Fibroblast of skin of abdomen (primary cell): ENCODE measurements around the gene SDR42E2.
"Not testable (repeated sequence)": the region's sequence is repeated elsewhere in the genome, so short reads cannot be mapped to it uniquely, and the experiment has no call there.

Experiments
- DNase-seq: peaks from one replicate; pipeline ENCODE4 v3.0.0-alpha.2; 2013

The SDR42E2 gene

DNA sequence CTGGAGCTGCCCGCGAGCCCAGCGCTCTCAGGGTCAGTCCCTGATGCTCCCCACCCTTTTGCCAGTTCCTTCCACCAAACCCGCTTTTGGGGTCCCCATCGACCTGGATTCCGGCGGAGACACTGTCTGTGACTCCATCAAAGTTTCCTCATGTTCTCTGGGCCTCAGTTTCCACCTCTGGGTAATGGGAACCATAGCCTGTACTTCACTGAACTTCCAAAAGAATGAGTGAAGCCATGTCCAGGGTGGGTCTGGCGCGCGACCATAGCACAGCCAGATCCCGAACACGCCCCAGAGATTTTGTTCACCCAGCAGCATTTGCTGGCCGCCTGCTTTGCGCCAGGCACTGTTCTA, 327 bp downstream of the SDR42E2 start:
- DNase-seq = no peak

DNA sequence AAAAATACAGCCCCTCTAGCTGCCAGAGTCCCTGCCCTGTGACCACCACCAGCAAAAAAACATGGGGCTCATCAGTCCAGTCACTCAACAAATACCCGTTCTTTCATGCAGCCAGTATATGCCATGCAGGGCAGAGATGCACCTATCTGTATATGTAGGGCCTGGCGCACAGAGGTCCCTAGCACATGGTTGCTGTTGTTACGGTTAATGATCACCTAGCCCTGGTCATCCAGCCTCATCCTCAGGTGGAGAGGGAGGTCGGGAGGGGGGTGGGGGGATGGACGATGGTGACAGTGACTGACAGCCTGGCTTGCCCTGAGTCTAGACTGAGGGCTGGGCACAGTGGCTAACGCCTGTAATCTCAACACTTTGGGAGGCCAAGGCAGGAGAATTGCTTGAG, 1.5 kb downstream of the SDR42E2 start:
- DNase-seq = no peak

DNA sequence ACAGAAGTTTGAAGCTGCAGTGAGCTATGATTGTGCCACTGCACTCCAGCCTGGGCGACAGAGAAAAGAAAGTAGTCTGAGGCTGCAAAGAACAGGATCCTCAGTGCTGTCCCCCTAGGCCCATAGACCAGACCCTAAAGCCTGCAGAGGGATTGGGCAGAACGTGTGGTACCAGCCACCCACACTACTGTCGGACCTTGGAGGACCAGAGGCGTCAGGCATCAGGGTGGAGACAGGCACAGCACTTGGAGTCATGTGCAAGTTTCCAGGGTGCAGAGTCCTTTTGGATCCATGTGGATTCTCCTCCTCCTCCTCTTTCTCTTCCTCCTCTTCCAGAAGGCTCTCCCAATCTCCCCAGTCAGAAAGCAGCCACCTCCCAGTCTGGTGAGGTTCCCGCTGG, 2.2 kb downstream of the SDR42E2 start:
- DNase-seq = no peak

DNA sequence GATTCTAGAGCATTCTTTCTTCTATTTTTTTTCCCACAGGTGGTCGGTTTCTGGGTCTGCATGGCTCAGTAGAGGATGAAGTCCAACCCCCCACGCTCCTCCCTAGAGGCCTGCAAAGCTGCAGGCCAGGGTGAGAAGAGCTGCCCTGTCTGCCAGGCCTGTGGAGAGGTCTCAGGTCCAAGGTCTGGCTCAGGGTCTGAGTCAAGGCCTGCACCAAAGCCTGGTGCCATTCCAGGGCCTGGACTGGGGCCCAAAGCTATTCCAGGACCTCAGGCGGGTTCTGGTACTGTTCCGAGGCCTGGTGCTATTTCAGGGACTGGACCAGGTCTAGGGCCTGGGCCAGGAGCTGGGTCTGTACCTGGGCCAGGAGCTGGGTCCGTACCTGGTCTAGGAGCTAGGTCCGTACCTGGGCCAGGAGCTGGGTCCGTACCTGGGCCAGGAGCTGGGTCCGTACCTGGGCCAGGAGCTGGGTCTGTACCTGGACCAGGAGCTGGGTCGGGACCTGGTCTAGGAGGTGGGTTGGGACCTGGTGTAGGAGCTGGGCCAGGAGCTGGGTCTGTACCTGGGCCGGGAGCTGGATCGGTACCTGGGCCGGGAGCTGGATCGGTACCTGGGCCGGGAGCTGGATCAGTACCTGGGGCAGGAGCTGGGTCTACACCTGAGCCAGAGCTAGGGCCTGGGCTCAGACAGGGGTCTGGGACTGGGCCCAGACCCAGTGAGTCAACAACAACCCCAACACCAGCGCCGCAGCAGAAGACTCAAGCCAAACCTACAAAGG, 3.4 kb downstream of the SDR42E2 start:
- no peak for DNase-seq

DNA sequence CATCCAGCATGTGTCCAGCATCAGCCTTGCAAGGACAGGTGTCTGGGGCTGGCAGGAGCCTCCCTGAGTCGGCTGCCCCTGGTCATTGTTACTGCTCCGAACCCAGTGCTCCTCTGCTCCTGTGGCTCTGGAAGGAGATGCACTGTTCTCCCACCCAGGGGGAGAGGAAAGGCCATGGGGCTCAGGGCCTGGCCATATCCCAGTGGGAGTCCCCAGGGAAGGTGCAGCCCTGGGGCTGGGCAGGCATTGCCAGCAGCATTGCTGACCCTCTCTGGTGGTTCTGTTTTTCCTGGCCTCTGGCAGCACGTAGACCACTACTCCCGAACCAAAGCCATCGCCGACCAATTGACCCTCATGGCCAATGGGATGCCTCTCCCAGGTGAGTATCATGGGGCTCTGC, 9.6 kb downstream of the SDR42E2 start:
- DNase-seq = no peak

DNA sequence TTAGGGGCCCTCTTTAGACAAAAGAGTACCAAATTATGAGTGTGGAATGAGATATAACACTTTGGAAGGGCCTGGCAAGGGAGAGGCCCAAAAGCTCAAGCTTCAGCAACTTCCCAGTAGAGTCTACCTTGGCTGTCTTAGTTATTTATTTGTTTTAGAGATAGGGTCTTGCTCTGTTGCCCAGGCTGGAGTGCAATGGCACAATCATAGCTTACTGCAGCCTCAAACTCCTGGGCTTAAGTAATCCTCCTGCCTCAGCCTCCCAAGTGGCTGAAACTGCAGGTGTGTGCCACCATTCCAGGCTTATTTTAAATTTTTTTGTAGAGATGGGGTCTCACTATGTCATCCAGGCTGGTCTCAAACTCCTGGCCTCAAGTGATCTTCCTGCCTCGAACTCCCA, 10.3 kb downstream of the SDR42E2 start:
- not testable (repeated sequence) for DNase-seq

DNA sequence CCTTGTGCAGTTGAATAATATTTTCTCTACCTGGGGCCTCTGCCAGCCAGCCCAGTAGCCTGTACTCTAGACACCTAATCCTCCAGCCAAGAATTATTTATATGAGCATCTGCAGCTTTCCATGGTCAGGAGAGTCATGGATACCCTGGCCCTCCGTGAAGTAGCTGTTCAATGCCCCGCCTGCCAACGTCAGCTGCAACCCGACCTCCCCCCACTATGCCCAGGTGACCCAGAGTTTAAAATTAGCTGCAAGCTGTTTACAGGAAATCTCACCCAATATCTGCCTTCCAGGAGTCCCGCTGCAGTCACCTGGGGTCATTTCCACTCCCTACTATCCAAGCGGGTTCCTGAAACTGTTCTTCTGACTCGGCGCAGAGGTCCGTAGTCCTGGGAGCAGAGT, 12.3 kb downstream of the SDR42E2 start:
- no peak for DNase-seq

DNA sequence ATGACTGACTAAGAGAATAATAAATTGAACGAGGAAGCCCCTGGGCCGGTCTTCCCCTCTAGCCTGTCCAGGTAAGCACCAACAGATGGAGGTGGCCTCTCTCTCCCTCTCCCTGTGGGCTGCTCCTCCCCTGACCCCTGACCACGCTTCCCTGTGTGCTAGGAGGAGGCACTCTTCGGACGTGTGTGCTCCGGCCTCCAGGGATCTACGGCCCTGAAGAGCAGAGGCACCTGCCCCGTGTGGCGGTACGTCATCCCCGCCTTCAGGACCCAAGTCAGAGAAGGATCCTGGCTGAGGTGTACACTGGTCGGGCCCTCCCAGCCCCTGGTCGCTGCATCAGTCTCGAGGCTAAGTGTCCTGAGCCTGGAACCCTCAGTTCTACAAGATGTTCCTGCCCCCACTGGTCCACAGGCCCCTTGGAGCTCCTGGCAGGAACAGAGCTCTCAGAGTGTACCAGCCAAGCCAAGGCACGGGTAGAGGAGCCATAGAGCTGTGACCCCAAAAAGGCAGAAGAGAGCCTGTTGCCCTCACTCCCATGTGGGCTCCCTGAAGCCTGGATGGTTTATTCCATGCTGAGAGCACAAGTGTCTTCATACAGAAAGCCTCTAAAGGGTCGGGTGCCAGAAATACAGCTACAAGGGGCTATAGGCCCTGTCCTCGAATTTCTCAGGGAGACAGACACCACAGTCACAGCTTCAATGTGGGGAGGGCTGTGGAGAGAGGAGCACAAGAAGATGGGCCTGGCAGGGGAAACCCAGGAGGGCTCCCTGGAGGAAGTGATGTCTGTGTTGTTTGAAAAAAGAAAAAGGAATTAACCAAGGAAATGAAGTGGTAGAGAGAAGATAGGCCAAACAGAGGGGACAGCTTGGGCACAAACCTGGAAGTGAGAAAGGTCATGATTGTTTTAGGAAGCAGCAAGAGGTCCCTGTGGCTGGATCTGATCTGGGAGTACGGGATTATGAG, 15.9 kb downstream of the SDR42E2 start:
- DNase-seq = no peak

DNA sequence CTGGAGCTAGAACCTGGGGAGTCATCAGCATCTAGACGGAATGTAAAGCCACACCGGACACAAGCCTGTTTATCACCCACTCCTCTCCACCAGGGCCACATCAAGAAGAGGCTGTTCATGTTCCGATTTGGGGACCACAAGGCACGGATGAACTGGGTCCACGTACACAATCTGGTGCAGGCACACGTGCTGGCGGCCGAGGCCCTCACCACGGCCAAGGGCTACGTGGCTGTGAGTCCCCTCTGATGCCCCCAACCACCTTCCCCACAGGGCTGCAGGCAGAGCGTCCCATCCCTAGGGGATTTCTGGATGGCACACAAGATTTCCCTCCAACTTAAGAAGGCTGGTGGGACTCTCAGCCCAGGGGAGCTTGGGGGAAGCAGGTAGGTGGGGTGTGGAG, 19.1 kb downstream of the SDR42E2 start:
- no peak for DNase-seq

DNA sequence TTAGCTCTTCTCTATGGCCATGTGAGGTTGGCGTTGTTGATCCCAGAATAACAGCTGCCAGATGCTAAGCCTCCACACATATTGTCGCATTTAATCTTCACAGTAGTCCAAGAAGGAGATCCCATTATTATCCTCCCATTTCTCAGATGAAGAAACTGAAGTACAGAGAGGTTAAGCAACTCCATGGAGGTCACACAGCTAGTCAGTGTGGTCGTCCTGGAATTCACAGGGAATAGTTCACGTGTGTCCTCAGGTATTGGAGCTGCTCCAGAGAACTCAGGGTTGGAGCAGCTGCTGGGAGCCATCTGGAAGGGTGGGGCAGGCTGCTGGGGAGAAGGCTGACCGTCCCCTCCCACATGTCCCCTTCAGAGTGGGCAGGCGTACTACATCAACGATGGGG, 19.5 kb downstream of the SDR42E2 start:
- DNase-seq = no peak

DNA sequence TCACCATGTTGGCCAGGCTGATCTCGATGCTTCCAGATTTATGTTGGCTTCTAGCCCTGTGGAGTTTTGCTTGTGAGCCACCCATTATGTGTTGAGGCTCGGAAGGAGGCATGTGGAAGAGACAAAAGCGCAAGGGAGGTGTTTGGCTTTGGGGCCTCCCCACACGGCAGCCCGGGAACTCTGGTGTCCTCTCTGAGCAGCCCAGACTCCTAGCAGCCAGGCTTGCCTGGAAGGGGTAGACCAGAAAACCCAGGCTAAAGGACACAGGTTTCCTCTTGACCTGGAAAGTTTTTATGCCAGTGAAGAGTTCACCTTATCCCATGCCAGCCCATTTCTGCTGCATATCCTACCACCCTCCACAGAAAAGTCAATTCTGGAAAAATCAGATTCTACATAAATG, 21.0 kb downstream of the SDR42E2 start:
- DNase-seq = no peak

DNA sequence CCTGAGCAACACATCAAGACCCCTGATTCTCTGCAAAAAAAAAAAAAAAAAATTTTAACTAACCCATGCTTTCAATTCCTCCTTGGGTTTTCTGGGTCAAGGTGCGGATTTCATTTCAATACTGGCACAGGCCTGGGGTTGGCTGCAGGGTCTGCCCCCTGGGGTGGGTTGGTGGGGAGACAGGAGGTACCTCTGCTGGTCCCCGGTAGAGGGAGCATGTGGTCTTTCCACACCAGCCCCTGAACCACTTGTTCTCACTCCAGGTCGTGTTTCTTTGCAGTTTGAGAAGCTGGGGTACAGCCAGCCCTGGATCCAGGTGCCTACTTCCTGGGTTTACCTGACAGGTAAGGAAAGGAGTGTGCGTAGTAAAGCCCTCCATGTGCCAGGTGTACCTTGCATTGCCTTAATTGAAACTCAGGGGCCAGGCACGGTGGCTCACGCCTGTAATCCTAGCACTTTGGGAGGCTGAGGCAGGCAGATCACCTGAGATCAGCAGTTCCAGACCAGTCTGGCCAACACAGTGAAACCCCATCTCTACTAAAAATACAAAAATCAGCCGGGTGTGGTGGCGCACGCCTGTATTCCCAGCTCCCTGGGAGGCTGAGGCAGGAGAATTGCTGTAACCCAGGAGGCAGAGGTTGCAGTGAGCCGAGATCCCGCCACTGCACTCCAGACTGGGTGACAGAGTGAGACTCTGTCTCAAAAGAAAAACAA, 21.8 kb downstream of the SDR42E2 start:
- no peak for DNase-seq

DNA sequence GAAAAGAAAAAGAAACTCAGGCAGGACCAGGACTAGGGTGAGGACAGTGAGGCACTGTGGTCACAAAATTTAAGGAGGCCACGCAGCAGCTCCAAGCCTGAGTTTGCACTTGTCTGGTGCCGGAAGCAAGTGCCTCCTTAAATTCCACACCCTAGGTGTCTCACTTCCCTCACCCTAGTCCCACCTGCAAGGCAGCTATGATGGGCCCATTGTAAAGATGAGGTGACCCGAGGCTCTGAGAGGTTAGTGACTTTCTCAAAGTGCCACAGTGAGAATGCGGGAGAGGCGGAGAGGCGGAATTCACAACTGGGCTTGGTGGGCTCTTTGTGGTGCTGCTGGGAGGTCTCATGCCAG, 22.3 kb downstream of the SDR42E2 start:
- DNase-seq = no peak

DNA sequence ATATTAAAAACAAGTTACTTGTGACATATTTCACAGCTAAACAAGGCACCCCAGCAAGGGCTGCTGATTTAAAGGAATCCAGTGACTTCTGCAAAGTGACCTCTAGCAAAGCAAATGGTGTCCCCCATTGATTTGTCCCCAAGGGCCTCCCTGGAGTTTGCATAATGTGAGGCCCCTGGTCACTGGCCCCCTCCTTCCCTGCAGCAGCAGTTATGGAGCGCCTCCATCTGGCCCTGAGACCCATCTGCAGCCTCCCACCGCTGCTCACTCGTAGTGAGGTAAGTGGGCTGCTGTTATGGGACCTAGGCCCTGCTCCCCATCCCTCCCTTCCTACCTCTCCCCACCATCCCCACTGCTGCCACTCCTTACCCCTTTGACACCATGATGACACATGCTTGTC, 24.2 kb downstream of the SDR42E2 start:
- no peak for DNase-seq

DNA sequence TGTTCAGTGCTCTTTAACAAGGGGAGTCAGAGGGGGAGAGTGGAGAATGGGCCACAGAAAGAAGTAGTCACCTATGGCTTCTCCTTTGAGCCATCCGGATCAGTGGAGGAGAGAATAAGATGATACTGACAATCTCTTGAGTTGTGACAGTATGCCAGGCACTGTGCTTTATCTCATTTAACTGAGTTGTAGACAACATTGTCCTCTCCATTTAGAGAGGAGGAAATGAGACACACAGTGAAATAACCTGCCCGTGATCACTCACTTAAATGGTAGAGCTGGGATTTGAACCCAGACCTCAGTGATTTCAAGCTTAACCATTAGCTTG, 25.9 kb downstream of the SDR42E2 start:
- no peak for DNase-seq

DNA sequence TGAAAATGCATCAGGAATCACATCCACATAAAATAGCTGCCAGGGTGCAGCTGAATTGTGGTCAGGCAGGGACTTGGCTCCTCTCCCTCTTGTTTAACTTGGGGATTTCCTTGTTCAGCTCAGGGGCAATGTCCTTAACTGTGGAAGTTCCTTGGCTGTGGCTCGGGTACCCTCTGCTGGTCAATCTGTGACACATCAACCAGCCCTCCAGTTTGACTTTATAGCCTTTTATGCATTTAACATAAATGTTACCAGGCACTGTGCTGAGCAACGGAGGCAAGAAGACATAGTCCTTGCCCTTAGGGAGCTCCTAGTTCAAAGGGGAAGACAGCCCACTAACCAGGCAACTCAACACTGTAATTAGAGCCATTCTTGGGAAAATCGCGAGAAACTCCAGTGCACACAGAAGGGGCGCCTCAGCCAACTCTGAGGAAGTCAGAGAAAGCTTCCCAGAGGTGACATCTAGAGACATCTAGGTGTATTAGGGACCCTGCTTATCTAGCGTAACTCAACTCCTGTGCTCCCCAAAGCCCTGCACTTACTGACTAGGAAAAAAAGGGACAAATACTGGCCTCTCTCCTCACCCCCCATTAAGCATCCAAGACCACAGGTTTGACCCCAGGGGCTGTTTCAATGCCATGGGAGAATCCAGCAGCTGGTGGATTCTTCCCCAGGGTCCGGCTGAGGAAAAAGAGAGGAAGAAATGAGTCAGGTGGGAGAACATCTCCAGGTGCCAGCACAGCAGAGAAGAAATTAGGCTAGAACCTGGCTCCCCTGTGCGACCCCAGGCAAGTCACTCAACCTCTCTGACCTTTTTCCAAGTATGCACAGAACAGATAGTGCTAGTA, 26.5 kb downstream of the SDR42E2 start:
- peak; percentile 86 for DNase-seq

DNA sequence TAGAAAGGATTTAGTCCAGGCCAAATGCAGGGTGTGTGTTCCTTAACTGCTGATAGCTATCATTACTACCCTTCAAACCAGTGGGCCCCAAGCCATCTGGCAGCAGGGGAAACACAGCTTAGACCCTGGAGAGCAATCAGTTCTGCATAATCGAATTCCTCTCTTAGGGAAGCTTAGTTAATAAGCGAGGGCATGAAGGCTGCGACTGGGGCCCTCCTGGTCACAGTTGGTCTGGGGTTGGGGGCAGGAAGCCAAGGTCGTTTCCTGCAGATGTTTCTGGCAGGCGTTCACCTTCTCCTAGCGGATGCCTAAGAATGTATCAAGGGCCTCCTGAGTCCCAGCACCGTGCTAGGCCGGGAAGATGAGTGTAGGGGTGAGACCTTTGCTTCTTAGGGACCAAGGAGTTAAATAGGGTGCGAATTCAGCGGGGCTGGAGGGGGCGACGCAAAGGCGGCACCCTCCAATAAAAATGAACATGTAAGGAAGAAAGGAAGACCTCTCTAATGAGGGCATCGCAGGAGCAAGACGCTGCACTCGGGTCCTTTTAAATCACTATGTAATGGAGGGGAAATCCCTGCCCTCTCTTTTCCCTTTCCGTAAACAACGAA, 27.3 kb downstream of the SDR42E2 start:
- DNase-seq = no peak

DNA sequence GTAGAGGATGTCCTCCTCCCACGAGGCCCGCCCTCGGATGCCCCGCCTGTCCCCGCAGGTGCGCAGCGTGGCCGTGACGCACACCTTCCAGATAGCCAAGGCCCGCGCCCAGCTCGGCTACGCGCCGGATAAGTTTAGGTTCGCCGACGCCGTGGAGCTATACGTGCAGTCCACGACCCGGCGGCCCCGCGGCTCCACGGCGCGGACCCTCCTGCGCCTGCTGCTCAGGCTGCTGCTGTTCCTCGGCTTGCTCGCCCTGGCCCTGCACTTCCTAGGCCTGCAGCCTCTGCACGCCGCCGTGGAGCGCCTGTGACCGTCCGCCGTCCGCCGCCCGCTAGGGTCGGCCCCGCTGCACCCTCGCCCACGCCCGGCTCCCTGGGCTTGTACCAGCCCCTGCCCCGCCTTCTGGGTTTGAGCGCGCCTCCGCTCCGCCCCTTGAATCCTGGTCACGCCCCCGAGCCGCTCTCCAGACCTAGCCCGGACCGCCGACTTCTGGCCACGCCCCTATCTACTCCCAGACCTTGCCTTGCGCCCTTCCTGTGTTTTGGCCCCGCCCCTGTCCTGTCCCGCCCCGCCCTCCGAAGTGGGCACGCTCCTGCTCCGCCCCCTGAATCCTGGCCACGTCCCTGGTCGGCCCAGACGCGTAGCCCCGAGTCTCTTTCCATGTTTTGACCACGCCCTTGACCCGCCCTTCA, 27.9 kb downstream of the SDR42E2 start:
- no peak for DNase-seq

DNA sequence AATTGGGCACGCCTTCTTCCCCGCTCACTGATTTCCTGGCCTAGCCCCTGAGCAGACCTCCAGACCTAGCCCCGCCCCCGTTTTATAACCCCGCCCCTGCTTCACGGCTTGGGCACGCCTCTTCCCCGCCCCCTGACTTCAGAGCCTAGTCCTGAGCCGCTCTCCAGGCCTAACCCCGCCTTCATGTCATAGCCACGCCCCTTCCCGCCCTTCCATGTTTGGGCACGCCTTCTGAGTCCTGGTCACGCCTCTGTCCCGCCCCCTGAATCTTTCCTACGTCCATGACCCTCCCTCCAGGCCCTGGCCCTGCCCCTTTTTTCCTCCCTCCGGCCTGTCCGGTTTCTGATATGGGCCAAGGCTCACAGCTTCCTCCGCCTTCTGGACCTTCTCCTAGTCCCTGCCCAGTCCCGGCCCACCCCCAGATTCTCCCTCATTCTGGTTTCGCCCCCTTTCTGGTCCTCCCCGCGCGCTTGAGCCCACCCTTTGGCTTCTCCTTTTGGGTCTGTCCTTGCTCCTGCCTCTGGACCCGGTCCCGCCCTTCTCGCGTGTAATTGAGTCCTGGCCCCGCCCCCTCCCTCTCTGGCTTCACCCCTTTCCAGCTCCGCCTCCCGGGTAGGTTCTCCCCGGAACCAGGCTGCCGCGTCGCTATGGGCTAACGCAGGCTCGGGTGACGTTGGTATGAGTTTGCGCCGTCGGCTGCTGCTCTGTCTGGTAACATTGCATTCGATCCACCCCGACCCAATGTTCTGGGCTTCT, 28.6 kb downstream of the SDR42E2 start:
- DNase-seq = peak; percentile 99

DNA sequence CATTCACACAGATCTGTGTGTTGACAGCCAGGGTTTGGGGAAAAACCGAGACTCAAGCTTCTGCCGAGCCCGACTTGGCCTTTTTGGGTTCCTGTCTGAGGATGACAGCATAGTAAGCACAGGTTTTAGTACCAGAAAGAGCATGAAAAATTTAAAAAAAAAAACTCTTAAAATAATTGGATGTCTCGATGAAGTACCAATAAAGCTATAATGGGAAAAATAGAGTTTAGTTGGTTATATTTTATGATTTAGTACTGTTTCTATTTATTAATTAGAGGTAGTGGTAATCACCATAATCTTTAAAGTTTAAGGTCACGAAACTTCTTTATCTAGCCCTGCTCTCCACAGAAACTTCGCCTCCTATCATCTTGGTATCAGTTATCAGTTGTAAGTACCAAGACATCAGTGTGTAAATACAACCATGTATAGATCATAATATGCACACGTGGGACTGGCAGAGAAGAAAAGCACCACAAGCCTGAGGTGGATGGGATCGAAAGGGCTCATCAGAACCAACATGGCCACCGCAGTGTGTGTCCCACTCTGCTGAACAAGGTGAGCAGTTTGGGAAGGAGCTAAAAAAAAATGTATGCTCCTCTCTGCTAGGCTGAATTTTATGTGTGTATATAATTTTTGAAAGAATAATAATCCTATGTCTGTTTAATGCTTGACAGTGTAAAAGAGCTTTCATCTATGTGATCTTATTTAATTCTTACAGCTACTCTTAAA, 29.4 kb downstream of the SDR42E2 start:
- no peak for DNase-seq
